Panc1 (cell line): ENCODE measurements around the gene RPS3.
"Not testable (repeated sequence)": the region's sequence is repeated elsewhere in the genome, so short reads cannot be mapped to it uniquely, and the experiment has no call there.

Experiments used
- POLR2AphosphoS5 ChIP-seq: IDR thresholded peaks from 2 replicates; pipeline ENCODE4 v1.6.1; 2012; ENCODE audit warnings: mild to moderate bottlenecking, low read depth, low read length, moderate library complexity
- SIN3A ChIP-seq: IDR thresholded peaks from 2 replicates; pipeline ENCODE4 v1.6.1; 2012; ENCODE audit warnings: low read depth, mild to moderate bottlenecking, low read length, moderate library complexity, borderline replicate concordance; ENCODE audit not compliant: insufficient read depth
- TF ChIP-seq, protein P1 (sequence below): fragments of 450-650 bp; IDR thresholded peaks from 2 replicates; pipeline ENCODE4 v1.5.1; 2017; ENCODE audit warnings: mild to moderate bottlenecking
- TF ChIP-seq, protein P2 (sequence below), 2 experiments: IDR thresholded peaks; 2 replicates each; pipeline ENCODE4 v1.6.1; 2011 to 2012; ENCODE audit warnings: low read depth in 2 of 2, control low read depth in 1 of 2, low read length in 1 of 2, mild to moderate bottlenecking in 1 of 2, moderate library complexity in 1 of 2; ENCODE audit not compliant: insufficient read depth in 1 of 2

DNA sequence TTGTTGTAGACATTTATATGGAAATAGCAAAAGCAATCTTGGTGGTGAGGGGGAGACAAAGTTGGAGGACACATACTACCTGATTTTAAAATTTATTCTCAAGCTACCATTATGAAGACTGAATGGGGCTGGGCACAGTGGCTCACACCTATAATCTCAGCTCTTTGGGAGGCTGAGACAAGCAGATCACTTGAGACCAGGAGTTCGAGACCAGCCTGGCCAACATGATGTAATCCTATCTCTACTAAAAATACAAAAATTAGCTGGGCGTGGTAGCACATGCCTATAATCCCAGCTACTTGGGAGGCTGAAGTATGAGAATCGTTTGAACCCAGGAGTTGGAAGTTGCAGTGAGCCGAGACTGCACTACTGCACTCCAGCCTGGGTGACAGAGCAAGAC is 37.0 kb upstream of the RPS3 start:
- TF ChIP-seq, protein P1, sequence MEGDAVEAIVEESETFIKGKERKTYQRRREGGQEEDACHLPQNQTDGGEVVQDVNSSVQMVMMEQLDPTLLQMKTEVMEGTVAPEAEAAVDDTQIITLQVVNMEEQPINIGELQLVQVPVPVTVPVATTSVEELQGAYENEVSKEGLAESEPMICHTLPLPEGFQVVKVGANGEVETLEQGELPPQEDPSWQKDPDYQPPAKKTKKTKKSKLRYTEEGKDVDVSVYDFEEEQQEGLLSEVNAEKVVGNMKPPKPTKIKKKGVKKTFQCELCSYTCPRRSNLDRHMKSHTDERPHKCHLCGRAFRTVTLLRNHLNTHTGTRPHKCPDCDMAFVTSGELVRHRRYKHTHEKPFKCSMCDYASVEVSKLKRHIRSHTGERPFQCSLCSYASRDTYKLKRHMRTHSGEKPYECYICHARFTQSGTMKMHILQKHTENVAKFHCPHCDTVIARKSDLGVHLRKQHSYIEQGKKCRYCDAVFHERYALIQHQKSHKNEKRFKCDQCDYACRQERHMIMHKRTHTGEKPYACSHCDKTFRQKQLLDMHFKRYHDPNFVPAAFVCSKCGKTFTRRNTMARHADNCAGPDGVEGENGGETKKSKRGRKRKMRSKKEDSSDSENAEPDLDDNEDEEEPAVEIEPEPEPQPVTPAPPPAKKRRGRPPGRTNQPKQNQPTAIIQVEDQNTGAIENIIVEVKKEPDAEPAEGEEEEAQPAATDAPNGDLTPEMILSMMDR = not testable (repeated sequence)
- TF ChIP-seq POLR2AphosphoS5, SIN3A: not testable (repeated sequence)
- TF ChIP-seq, protein P2, sequence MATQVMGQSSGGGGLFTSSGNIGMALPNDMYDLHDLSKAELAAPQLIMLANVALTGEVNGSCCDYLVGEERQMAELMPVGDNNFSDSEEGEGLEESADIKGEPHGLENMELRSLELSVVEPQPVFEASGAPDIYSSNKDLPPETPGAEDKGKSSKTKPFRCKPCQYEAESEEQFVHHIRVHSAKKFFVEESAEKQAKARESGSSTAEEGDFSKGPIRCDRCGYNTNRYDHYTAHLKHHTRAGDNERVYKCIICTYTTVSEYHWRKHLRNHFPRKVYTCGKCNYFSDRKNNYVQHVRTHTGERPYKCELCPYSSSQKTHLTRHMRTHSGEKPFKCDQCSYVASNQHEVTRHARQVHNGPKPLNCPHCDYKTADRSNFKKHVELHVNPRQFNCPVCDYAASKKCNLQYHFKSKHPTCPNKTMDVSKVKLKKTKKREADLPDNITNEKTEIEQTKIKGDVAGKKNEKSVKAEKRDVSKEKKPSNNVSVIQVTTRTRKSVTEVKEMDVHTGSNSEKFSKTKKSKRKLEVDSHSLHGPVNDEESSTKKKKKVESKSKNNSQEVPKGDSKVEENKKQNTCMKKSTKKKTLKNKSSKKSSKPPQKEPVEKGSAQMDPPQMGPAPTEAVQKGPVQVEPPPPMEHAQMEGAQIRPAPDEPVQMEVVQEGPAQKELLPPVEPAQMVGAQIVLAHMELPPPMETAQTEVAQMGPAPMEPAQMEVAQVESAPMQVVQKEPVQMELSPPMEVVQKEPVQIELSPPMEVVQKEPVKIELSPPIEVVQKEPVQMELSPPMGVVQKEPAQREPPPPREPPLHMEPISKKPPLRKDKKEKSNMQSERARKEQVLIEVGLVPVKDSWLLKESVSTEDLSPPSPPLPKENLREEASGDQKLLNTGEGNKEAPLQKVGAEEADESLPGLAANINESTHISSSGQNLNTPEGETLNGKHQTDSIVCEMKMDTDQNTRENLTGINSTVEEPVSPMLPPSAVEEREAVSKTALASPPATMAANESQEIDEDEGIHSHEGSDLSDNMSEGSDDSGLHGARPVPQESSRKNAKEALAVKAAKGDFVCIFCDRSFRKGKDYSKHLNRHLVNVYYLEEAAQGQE (IDR thresholded peaks at IDR 0.05; ENCODE audit: insufficient read depth in 1 of 2, low read depth in 2 of 2, low read length in 1 of 2) = not testable (repeated sequence)
